GM23338 (cell line): ENCODE measurements around the gene HES3. TPM values are rescaled to one million over a fixed set of nuclear protein-coding genes. Genes with fewer than 3 reads are reported as not detected.

Source experiments
- ATAC-seq: fragments of 200-7000 bp; cut with Tn5 transposase; 3 replicates; pipeline ENCODE4 v1.9.1; 2020
- DNase-seq: peaks from one replicate; pipeline ENCODE4 v3.0.0-alpha.2; 2015; ENCODE audit warnings: low spot score
- H2AFZ ChIP-seq: fragments of 200-600 bp; sonication (generic); 2 replicates; pipeline ENCODE4 v1.8.0; 2016; ENCODE audit warnings: antibody characterized with exemption, mild to moderate bottlenecking, moderate library complexity
- H3F3A ChIP-seq: fragments of 200-600 bp; sonication (generic); replicated peaks from 2 replicates; pipeline ENCODE4 v1.8.0; 2017; ENCODE audit warnings: antibody characterized with exemption, mixed run types, low read depth
- H3K27ac ChIP-seq: fragments of 200-600 bp; sonication (generic); 2 replicates; pipeline ENCODE4 v1.6.1; 2016; ENCODE audit warnings: low read depth
- H3K27me3 ChIP-seq: fragments of 200-600 bp; sonication (generic); 2 replicates; pipeline ENCODE4 v1.8.0; 2016; ENCODE audit warnings: mild to moderate bottlenecking, mixed run types, moderate library complexity; ENCODE audit not compliant: insufficient read depth
- H3K36me3 ChIP-seq: fragments of 200-600 bp; sonication (generic); 2 replicates; pipeline ENCODE4 v1.8.0; 2016; ENCODE audit warnings: mild to moderate bottlenecking; ENCODE audit not compliant: insufficient read depth
- H3K4me1 ChIP-seq: fragments of 200-600 bp; sonication (generic); 2 replicates; pipeline ENCODE4 v1.8.0; 2016; ENCODE audit warnings: mild to moderate bottlenecking, moderate library complexity; ENCODE audit not compliant: insufficient read depth
- H3K4me2 ChIP-seq: fragments of 200-600 bp; sonication (generic); 2 replicates; pipeline ENCODE4 v1.7.1; 2017; ENCODE audit warnings: mixed run types
- H3K4me3 ChIP-seq: fragments of 200-600 bp; sonication (generic); 2 replicates; pipeline ENCODE4 v1.6.1; 2016; ENCODE audit warnings: mixed run types
- H3K79me2 ChIP-seq: fragments of 200-600 bp; sonication (generic); replicated peaks from 2 replicates; pipeline ENCODE4 v1.8.0; 2017; ENCODE audit warnings: mild to moderate bottlenecking; ENCODE audit not compliant: insufficient read depth
- H3K9me2 ChIP-seq: fragments of 200-600 bp; sonication (generic); 2 replicates; pipeline ENCODE4 v1.8.0; 2017; ENCODE audit not compliant: insufficient read depth
- H4K20me1 ChIP-seq: fragments of 200-600 bp; sonication (generic); replicated peaks from 2 replicates; pipeline ENCODE4 v1.8.0; 2017; ENCODE audit warnings: mild to moderate bottlenecking; ENCODE audit not compliant: insufficient read depth
- H3K27ac Mint-ChIP-seq: 2 replicates; pipeline ENCODE4 v1.8.0; 2020; ENCODE audit warnings: inconsistent platforms, mild to moderate bottlenecking, moderate library complexity, mixed read lengths
- H3K27me3 Mint-ChIP-seq: 3 replicates; pipeline ENCODE4 v1.8.0; 2022; ENCODE audit warnings: low read depth, mild to moderate bottlenecking, moderate library complexity, mixed read lengths, inconsistent platforms; ENCODE audit not compliant: insufficient read depth, poor library complexity
- H3K36me3 Mint-ChIP-seq: 3 replicates; pipeline ENCODE4 v1.8.0; 2021; ENCODE audit warnings: low read depth, mild to moderate bottlenecking, inconsistent platforms, moderate library complexity, mixed read lengths
- H3K4me1 Mint-ChIP-seq: 3 replicates; pipeline ENCODE4 v1.8.0; 2020; ENCODE audit warnings: mild to moderate bottlenecking, inconsistent platforms, mixed read lengths
- H3K4me3 Mint-ChIP-seq: 3 replicates; pipeline ENCODE4 v1.8.0; 2021; ENCODE audit warnings: moderate library complexity, mild to moderate bottlenecking, inconsistent platforms, mixed read lengths
- H3K9me3 Mint-ChIP-seq: 3 replicates; pipeline ENCODE4 v1.8.0; 2020; ENCODE audit warnings: moderate library complexity, mild to moderate bottlenecking, inconsistent platforms, mixed read lengths
- EZH2 ChIP-seq: fragments of 200-600 bp; sonication (generic); IDR thresholded peaks from one replicate; pipeline ENCODE4 v1.8.0; 2017; ENCODE audit warnings: antibody characterized with exemption, mild to moderate bottlenecking, low read depth; ENCODE audit not compliant: unreplicated experiment
- EZH2phosphoT487 ChIP-seq: fragments of 200-600 bp; sonication (generic); IDR thresholded peaks from one replicate; pipeline ENCODE4 v1.8.1; 2018; ENCODE audit warnings: antibody characterized with exemption; ENCODE audit not compliant: unreplicated experiment
- REST ChIP-seq: IDR thresholded peaks from one replicate; pipeline ENCODE4 v1.6.1; 2018; ENCODE audit warnings: antibody characterized with exemption; ENCODE audit not compliant: unreplicated experiment
- STAT1 ChIP-seq: IDR thresholded peaks from one replicate; pipeline ENCODE4 v1.6.1; 2016; ENCODE audit warnings: antibody characterized with exemption; ENCODE audit not compliant: unreplicated experiment
- ZNF331 ChIP-seq: fragments of 250-450 bp; sonication (Bioruptor Pico); IDR thresholded peaks from 2 replicates; pipeline ENCODE4 v1.5.0; 2020; ENCODE audit warnings: low read depth, mild to moderate bottlenecking, moderate library complexity
- ZNF462 ChIP-seq: fragments of 250-450 bp; sonication (Bioruptor Pico); IDR thresholded peaks from 2 replicates; pipeline ENCODE4 v1.5.0; 2020; ENCODE audit warnings: mild to moderate bottlenecking, moderate library complexity
- polyA plus RNA-seq: library from polyadenylated mRNA; unstranded; fragments of >200 nt; fragmentation: Nextera tagmentation; extraction: Ambion mirVana; gene quantifications from 2 replicates; pipeline ENCODE4 v1.2.1, GENCODE V29; 2016
- total RNA-seq: library from RNA; depleted of rRNA; stranded (reverse); fragments of >200 nt; shearing (Covaris generic); gene quantifications from 2 replicates; pipeline ENCODE4 v1.2.3, GENCODE V29; 2014

The HES3 gene
- total and polyA plus RNA-seq, 2 experiments from 2014 or later: 7.1 to 50.4 TPM

GRCh38 chr1:6251233-6251632 lies 7.3 kb downstream of the HES3 start (continued):
- TF ChIP-seq ZNF462 (CRISPR knock-in tag) (no peak), ZNF331 (no peak), REST (no peak), STAT1 (no peak)

GRCh38 chr1:6251681-6252373 lies 7.8 kb downstream of the HES3 start:
- H3K4me1 Mint-ChIP-seq: peaks cover 6% of the 10 kb centered on the region; the same call in 2 of the 3 replicates
- ATAC-seq (no peak), DNase-seq (no peak)
- H3K4me1 ChIP-seq: peaks cover 3% of the 10 kb centered on the region
- no peaks in the 10 kb centered on the region for H3K36me3 Mint-ChIP-seq
- no peak overlapping the region for H3K4me3 Mint-ChIP-seq
- H2AFZ ChIP-seq: no peak overlapping the region
- H3F3A ChIP-seq: no peaks in the 10 kb centered on the region; the same call in 1 of the 2 replicates
- H3K27ac Mint-ChIP-seq: no peak overlapping the region
- no peak overlapping the region for H3K4me2 ChIP-seq
- H3K9me2 ChIP-seq: no peaks in the 10 kb centered on the region
- peaks cover 6% of the 10 kb centered on the region for H4K20me1 ChIP-seq
- H3K9me3 Mint-ChIP-seq: no peaks in the 10 kb centered on the region; the same call in 2 of the 3 replicates
- peaks cover 44% of the 10 kb centered on the region for H3K27me3 Mint-ChIP-seq
- no peaks in the 10 kb centered on the region for H3K79me2 ChIP-seq
- H3K36me3 ChIP-seq: no peaks in the 10 kb centered on the region
- H3K4me3 ChIP-seq: no peak overlapping the region
- no peak overlapping the region for H3K27ac ChIP-seq
- H3K27me3 ChIP-seq: peaks cover 51% of the 10 kb centered on the region
- no peak for TF ChIP-seq REST
- no peak for TF ChIP-seq EZH2phosphoT487
- no peak for TF ChIP-seq EZH2
